Prostate gland (tissue), 2 donors: ENCODE results near the gene UBTD2. TPM values are rescaled to one million over a fixed set of nuclear protein-coding genes. Genes with fewer than 3 reads are reported as not detected.

Experiments used
- DNase-seq: peaks from one replicate; pipeline ENCODE4 v3.0.0-alpha.2; 2019; ENCODE audit warnings: low spot score
- H3K27ac ChIP-seq, 2 donors: fragments of 200-600 bp; sonication (generic); 2 replicates each; pipeline ENCODE4 v1.5.1; 2017 to 2019
- H3K27me3 ChIP-seq: fragments of 200-600 bp; sonication (generic); replicated peaks from 2 replicates; pipeline ENCODE4 v1.5.1; 2019; ENCODE audit not compliant: insufficient read depth
- H3K36me3 ChIP-seq, 2 donors: fragments of 200-600 bp; sonication (generic); 1 replicate in 1 of 2; 2 replicates in 1 of 2; pipeline versions ENCODE4 v1.5.1 to v1.8.1; 2017 to 2019
- H3K4me1 ChIP-seq: fragments of 200-600 bp; sonication (generic); replicated peaks from 2 replicates; pipeline ENCODE4 v1.5.1; 2019
- H3K4me3 ChIP-seq, 2 donors: fragments of 200-600 bp; sonication (generic); 2 replicates each; pipeline ENCODE4 v1.5.1; 2017 to 2019
- H3K9me3 ChIP-seq: fragments of 200-600 bp; sonication (generic); 2 replicates; pipeline ENCODE4 v1.5.1; 2017
- CTCF ChIP-seq, 4 experiments: fragments of 200-600 bp in 2 of 4; fragments of 450-650 bp in 2 of 4; sonication (generic) in 2 of 4; IDR thresholded peaks; 1 replicate in 3 of 4; 2 replicates in 1 of 4; pipeline ENCODE4 v1.5.1; 2016 to 2019; ENCODE audit warnings: antibody characterized with exemption in 4 of 4, mild to moderate bottlenecking in 2 of 4, moderate library complexity in 2 of 4
- POLR2A ChIP-seq: fragments of 450-650 bp; IDR thresholded peaks from one replicate; pipeline ENCODE4 v1.6.1; 2016; ENCODE audit warnings: antibody characterized with exemption, mild to moderate bottlenecking
- POLR2AphosphoS5 ChIP-seq: sonication (generic); formaldehyde crosslinking; IDR thresholded peaks from one replicate; pipeline ENCODE4 v1.6.1; 2017; ENCODE audit warnings: antibody characterized with exemption
- WGBS: methylation state at CpG from one replicate; pipeline ENCODE4 v1.1.5; 2018; 5-methylcytosine and 5-hydroxymethylcytosine counted together
- intact Hi-C: fragments of 100-400 bp; cut with DNase I; formaldehyde crosslinking; loops from one replicate; pipeline ENCODE4 v1.14.2; 2022
- total RNA-seq, 2 donors: library from RNA; depleted of rRNA; stranded (reverse); fragments of >200 nt; gene quantifications; one replicate each; pipeline ENCODE4 v1.1.0, GENCODE V29; 2016

UBTD2 gene
- total RNA-seq, 2 donors from 2014 or later = 14.3 to 28.2 TPM

DNA sequence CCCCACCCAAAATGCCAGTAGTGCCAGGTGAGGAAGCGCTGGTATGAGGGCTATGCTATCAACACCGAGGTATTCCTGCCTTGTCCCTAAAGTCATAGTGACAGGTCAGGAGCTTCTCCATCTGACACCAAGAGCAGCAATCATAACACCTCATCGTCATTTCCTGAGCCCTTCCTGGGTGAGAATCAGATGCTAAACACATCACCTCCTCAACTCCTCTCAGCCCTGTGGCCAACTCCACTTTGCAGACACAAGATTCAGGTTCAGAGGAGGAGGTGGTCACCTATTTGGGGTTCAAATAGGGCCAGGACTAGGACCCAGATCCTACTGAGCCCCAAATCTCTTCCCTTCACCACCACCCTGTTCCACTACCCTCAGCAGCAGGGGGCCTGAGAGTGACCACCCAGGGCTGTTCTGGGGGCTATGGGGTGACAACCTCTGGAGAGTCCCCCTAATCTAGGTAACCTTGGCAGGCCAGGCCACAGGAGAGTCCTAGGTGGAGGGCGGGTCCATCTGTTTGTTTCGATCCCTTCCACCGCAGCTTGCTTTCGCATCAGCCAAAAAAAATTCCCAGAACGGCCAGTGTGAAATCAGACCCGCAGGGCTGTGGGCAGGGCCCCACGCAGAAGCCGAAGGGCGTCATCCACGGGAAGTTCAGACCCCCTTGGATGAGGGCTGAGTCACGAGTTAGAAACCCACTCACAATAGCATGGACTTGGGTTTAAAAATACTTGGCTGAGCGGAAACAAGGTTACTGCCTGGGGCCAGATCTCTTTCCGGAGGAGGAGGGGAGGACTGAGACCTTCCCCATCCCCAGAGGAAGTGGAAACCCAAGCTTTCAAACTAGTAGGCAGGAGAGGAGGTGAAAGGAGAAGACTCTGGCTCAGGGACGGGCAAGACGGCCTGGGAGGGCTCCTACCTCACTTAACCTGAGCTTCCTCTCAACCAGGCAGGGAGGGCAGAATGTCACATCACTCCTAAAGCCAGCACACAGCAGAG, 104.3 kb downstream of the UBTD2 start:
- Histone ChIP-seq H3K9me3 (no peaks in the 10 kb centered on the region), H3K4me1 (no peaks in the 10 kb centered on the region), H3K36me3 (no peaks in the 10 kb centered on the region), H3K27me3 (no peaks in the 10 kb centered on the region), H3K27ac (no peak overlapping the region), H3K4me3 (no peak overlapping the region)
- intact Hi-C loops = no loop called here
- 58% methylated on average over 17 of the region's 18 CpGs for WGBS
- TF ChIP-seq CTCF (IDR thresholded peaks at IDR 0.05) (no peak), POLR2AphosphoS5 (no peak), POLR2A (no peak)
- no peak for DNase-seq

DNA sequence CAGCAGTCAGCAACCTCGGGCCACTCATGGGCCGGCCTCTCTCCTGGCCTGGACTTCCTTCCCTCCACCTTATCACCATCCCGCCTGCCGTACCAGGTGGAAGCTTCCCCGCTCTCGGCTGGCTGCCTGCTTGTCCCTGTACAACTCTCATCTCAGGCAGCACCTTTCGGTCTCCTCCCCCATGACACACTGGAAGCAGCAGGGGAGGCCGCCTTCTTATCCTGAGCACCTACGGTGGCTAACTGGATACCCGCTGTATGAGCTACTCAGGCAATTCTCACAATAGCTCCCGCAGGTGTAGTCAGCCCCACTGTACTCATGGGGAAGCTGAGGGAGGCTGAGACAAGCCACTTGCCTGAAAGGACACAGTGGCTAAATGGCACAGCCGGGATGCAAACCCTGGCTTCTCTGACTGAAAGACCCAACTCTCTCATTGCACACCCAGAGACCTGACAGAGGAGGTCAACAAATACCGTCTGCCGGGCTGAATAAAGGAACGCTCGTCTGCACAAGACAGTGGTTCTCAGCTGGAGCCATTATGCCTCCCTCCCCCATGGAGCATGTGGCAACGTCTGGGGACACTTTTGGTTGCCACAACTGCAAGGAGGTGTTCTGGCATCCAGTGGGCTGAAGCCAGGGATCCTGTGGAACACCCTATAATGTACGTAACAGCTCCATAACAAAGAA, 105.1 kb downstream of the UBTD2 start:
- WGBS = 71% methylated on average over 18 of the region's 18 CpGs
- TF ChIP-seq POLR2A (no peak), POLR2AphosphoS5 (no peak), CTCF (IDR thresholded peaks at IDR 0.05) (no peak)
- no peak overlapping the region for H3K27ac ChIP-seq

DNA sequence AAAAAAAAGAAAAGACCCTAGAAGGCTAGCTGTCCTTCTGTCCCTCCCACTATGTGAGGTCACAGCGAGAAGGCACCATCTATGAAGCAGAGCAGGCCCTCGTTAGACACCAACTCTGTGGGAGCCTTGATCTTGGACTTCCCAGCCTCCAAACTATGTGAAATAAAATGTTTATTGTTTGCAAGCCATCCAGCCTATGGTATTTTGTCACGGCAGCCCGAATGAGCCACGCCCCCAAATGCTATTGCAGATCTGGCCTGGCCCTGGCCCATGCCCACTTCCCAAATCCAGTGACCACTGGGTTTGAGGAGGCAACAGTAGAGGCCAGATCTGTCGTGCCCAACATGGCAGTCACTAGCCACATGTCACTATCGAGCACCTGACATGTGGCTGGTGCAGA, 106.4 kb downstream of the UBTD2 start:
- Histone ChIP-seq H3K36me3 (no peaks in the 10 kb centered on the region), H3K27ac (no peak overlapping the region)
- intact Hi-C loops = no loop called here

More for the DNA sequence above, 105.1 kb downstream of the UBTD2 start:
- no peaks in the 10 kb centered on the region for H3K9me3 ChIP-seq
- no peaks in the 10 kb centered on the region for H3K27me3 ChIP-seq
- intact Hi-C loops = no loop called here
- no peak overlapping the region for H3K4me3 ChIP-seq
- DNase-seq = no peak
- H3K36me3 ChIP-seq = no peaks in the 10 kb centered on the region
- H3K4me1 ChIP-seq = no peaks in the 10 kb centered on the region

GRCh38 chr5:172175263-172175719, 108.3 kb downstream of the UBTD2 start:
- WGBS = 73% methylated on average over 7 of the region's 7 CpGs
- intact Hi-C loops = no loop called here
- Histone ChIP-seq H3K27me3 (no peaks in the 10 kb centered on the region), H3K9me3 (no peaks in the 10 kb centered on the region), H3K36me3 (no peaks in the 10 kb centered on the region), H3K4me3 (no peak overlapping the region), H3K4me1 (no peaks in the 10 kb centered on the region), H3K27ac (no peak overlapping the region)
- no peak for TF ChIP-seq POLR2AphosphoS5
- TF ChIP-seq POLR2A = no peak
- no peak for TF ChIP-seq CTCF (IDR thresholded peaks at IDR 0.05)
- DNase-seq = no peak

More for the DNA sequence above, 106.4 kb downstream of the UBTD2 start:
- Histone ChIP-seq H3K4me3 (no peak overlapping the region), H3K9me3 (no peaks in the 10 kb centered on the region), H3K27me3 (no peaks in the 10 kb centered on the region), H3K4me1 (no peaks in the 10 kb centered on the region)
- WGBS = 81% methylated on average over 7 of the region's 7 CpGs
- TF ChIP-seq CTCF (IDR thresholded peaks at IDR 0.05) (no peak), POLR2AphosphoS5 (no peak), POLR2A (no peak)
- DNase-seq = no peak
